ENCODE data around the gene GMIP.

- TF ChIP-seq CTCF (conservative IDR thresholded peaks at IDR 0.05) (no peak), ZFX (IDR thresholded peaks at IDR 0.05) (no peak)
These were observed 63.7 kb downstream of the GMIP start for GRCh38 chr19:19579533-19580361.
